GM12891 (cell line): Measurements from ENCODE around the gene SCFD2.
A peak's percentile ranks its signal among the peaks of the same experiment; 100 is the strongest.
"Not testable (repeated sequence)": the region's sequence is repeated elsewhere in the genome, so short reads cannot be mapped to it uniquely, and the experiment has no call there.

ENCODE experiments used
- DNase-seq: peaks from one replicate; pipeline ENCODE4 v3.0.0; 2011; ENCODE audit warnings: low spot score; ENCODE audit not compliant: insufficient read length
- FAIRE-seq: peaks from 2 replicates; lab custom pipeline; 2011; peaks lifted over from hg19 to GRCh38; lab: Jason Lieb, UNC
- PAX5 ChIP-seq: IDR thresholded peaks from 2 replicates; pipeline ENCODE4 v1.6.1; 2011; ENCODE audit warnings: low read length, moderate library complexity, mild to moderate bottlenecking; ENCODE audit not compliant: insufficient read depth, severe bottlenecking
- POLR2A ChIP-seq: IDR thresholded peaks from 2 replicates; pipeline ENCODE4 v1.6.1; 2011; ENCODE audit warnings: low read depth, low read length, control low read depth
- POLR2AphosphoS5 ChIP-seq: IDR thresholded peaks from 2 replicates; pipeline ENCODE4 v1.6.1; 2011; ENCODE audit warnings: low read depth, low read length, control low read depth
- POU2F2 ChIP-seq: IDR thresholded peaks from 2 replicates; pipeline ENCODE4 v1.6.1; 2011; ENCODE audit warnings: low read depth, mild to moderate bottlenecking, control low read depth, low read length, moderate library complexity
- SPI1 ChIP-seq: IDR thresholded peaks from 2 replicates; pipeline ENCODE4 v1.6.1; 2011; ENCODE audit warnings: low read depth, low read length, control low read depth
- TAF1 ChIP-seq: IDR thresholded peaks from 2 replicates; pipeline ENCODE4 v1.6.1; 2011; ENCODE audit warnings: low read depth, low read length, control low read depth

Gene SCFD2

GRCh38 chr4:53313510-53313909 lies 52.4 kb downstream of the SCFD2 start:
- FAIRE-seq (no peak), DNase-seq (no peak)
- TF ChIP-seq POU2F2 (no peak), PAX5 (no peak), POLR2AphosphoS5 (no peak), SPI1 (no peak), POLR2A (no peak), TAF1 (no peak)

GRCh38 chr4:53309321-53310040 lies 56.4 kb downstream of the SCFD2 start:
- no peak for FAIRE-seq
- DNase-seq = no peak
- TF ChIP-seq POU2F2 (no peak), SPI1 (no peak), TAF1 (no peak), PAX5 (no peak), POLR2AphosphoS5 (no peak), POLR2A (no peak)

GRCh38 chr4:53307819-53308780 lies 57.8 kb downstream of the SCFD2 start:
- FAIRE-seq (peak; percentile 33), DNase-seq (no peak)
- TF ChIP-seq PAX5 (no peak), TAF1 (no peak), POLR2A (no peak), SPI1 (0 out of 2 replicates have a peak, but pooled peaks have one; percentile 4), POU2F2 (peak; percentile 82; the same call in 1 of the 2 replicates), POLR2AphosphoS5 (no peak)

GRCh38 chr4:53307210-53307609 lies 58.7 kb downstream of the SCFD2 start:
- FAIRE-seq = peak; percentile 47
- no peak for TF ChIP-seq TAF1
- TF ChIP-seq PAX5 = no peak
- TF ChIP-seq SPI1 = no peak
- no peak for TF ChIP-seq POLR2A
- TF ChIP-seq POLR2AphosphoS5 = no peak
- no peak for TF ChIP-seq POU2F2
- no peak for DNase-seq

GRCh38 chr4:53306729-53307128 lies 59.1 kb downstream of the SCFD2 start:
- TF ChIP-seq SPI1 (no peak), POLR2A (no peak), POLR2AphosphoS5 (no peak), POU2F2 (no peak), TAF1 (no peak), PAX5 (no peak)
- DNase-seq = no peak

GRCh38 chr4:53292209-53292608 lies 73.7 kb downstream of the SCFD2 start:
- FAIRE-seq, DNase-seq: not testable (repeated sequence)

More at GRCh38 chr4:53306729-53307128, 59.1 kb downstream of the SCFD2 start:
- FAIRE-seq = no peak

- DNase-seq (no peak), FAIRE-seq (no peak)
- no peak for TF ChIP-seq POU2F2
- no peak for TF ChIP-seq POLR2AphosphoS5
- TF ChIP-seq TAF1 = no peak
- TF ChIP-seq PAX5 = no peak
- TF ChIP-seq SPI1 = no peak
- no peak for TF ChIP-seq POLR2A
Measured at GRCh38 chr4:53281438-53281837, 84.4 kb downstream of the SCFD2 start.

GRCh38 chr4:53280846-53281245 lies 85.0 kb downstream of the SCFD2 start:
- FAIRE-seq (no peak), DNase-seq (no peak)
- no peak for TF ChIP-seq TAF1
- no peak for TF ChIP-seq POU2F2
- no peak for TF ChIP-seq POLR2A
- no peak for TF ChIP-seq PAX5
- no peak for TF ChIP-seq SPI1
- no peak for TF ChIP-seq POLR2AphosphoS5

GRCh38 chr4:53274609-53275268 lies 91.1 kb downstream of the SCFD2 start:
- DNase-seq (no peak), FAIRE-seq (no peak)
- TF ChIP-seq POLR2A (no peak), SPI1 (no peak), POU2F2 (no peak), TAF1 (no peak), PAX5 (no peak), POLR2AphosphoS5 (no peak)

GRCh38 chr4:53273726-53274125 lies 92.1 kb downstream of the SCFD2 start:
- no peak for FAIRE-seq
- no peak for TF ChIP-seq PAX5
- TF ChIP-seq TAF1 = no peak
- TF ChIP-seq POLR2A = no peak
- no peak for TF ChIP-seq POU2F2
- TF ChIP-seq SPI1 = no peak
- no peak for TF ChIP-seq POLR2AphosphoS5
- DNase-seq = no peak
